Mononuclear cell (primary cell): Measurements from ENCODE around the gene CIAO3. TPM values are rescaled to one million over a fixed set of nuclear protein-coding genes. Genes with fewer than 3 reads are reported as not detected.
A peak's percentile ranks its signal among the peaks of the same experiment; 100 is the strongest.

Experiments used
- H3K27me3 ChIP-seq: 2 replicates; pipeline ENCODE4 v1.6.0; 2011; ENCODE audit warnings: low read length, control low read depth; ENCODE audit not compliant: insufficient read depth
- H3K4me1 ChIP-seq: 2 replicates; pipeline ENCODE4 v1.5.1; 2011; ENCODE audit warnings: mild to moderate bottlenecking, low read length, control low read depth; ENCODE audit not compliant: insufficient read depth
- H3K4me3 ChIP-seq: 2 replicates; pipeline ENCODE4 v1.5.1; 2011; ENCODE audit warnings: mild to moderate bottlenecking, low read length, moderate library complexity
- H3K9me3 ChIP-seq: 2 replicates; pipeline ENCODE4 v1.5.1; 2011; ENCODE audit warnings: low read depth, mild to moderate bottlenecking, control low read depth, low read length
- total RNA-seq: library from RNA; depleted of rRNA; stranded (reverse); fragments of >200 nt; gene quantifications from one replicate; pipeline ENCODE4 v1.2.3, GENCODE V29; 2012

The CIAO3 gene
- total RNA-seq, 1 donor = 22.7 TPM

GRCh38 chr16:682493-683395 lies 58.1 kb downstream of the CIAO3 start:
- no peak overlapping the region for H3K4me3 ChIP-seq
- peaks cover 52% of the 10 kb centered on the region for H3K4me1 ChIP-seq
- H3K9me3 ChIP-seq = no peaks in the 10 kb centered on the region

GRCh38 chr16:681746-682427 lies 58.9 kb downstream of the CIAO3 start:
- H3K9me3 ChIP-seq = no peaks in the 10 kb centered on the region
- no peaks in the 10 kb centered on the region for H3K27me3 ChIP-seq
- peaks cover 52% of the 10 kb centered on the region for H3K4me1 ChIP-seq
- H3K4me3 ChIP-seq = no peak overlapping the region

More at GRCh38 chr16:682493-683395, 58.1 kb downstream of the CIAO3 start:
- H3K27me3 ChIP-seq = no peaks in the 10 kb centered on the region

GRCh38 chr16:680967-681745 lies 59.6 kb downstream of the CIAO3 start:
- H3K4me1 ChIP-seq = peaks cover 52% of the 10 kb centered on the region
- H3K27me3 ChIP-seq = no peaks in the 10 kb centered on the region
- no peaks in the 10 kb centered on the region for H3K9me3 ChIP-seq
- H3K4me3 ChIP-seq = peak overlapping the region; percentile 72

- Histone ChIP-seq H3K27me3 (no peaks in the 10 kb centered on the region), H3K4me1 (peaks cover 52% of the 10 kb centered on the region), H3K4me3 (peak overlapping the region; percentile 72), H3K9me3 (no peaks in the 10 kb centered on the region)
These were observed 60.2 kb downstream of the CIAO3 start for GRCh38 chr16:680625-680945.

GRCh38 chr16:679814-680624 lies 60.8 kb downstream of the CIAO3 start, which contains the start of gene STUB1:
Gene STUB1, plus strand, starts transcription at chr16:680410. Its CDS starts 116 bp downstream, at chr16:680526.
- Histone ChIP-seq H3K4me1 (peaks cover 51% of the 10 kb centered on the region), H3K4me3 (peak within 1 kb of the TSS; percentile 72), H3K27me3 (no peaks in the 10 kb centered on the region), H3K9me3 (no peaks in the 10 kb centered on the region)

Other genes starting within 250 kb of the CIAO3 start
- gene CAPN15, start 213.3 kb downstream of the CIAO3 start, total RNA-seq = 31.2 TPM
- gene PRR35, start 180.6 kb downstream of the CIAO3 start, total RNA-seq = 0.10 TPM
- gene NHLRC4, start 174.0 kb downstream of the CIAO3 start, total RNA-seq = 1.2 TPM
- 8.5 TPM for gene PIGQ, start 171.0 kb downstream of the CIAO3 start, total RNA-seq
- gene RAB40C, start 150.9 kb downstream of the CIAO3 start, total RNA-seq = 6.6 TPM
- 0.31 TPM for gene WFIKKN1, start 110.0 kb downstream of the CIAO3 start, total RNA-seq
- gene METTL26, start 104.7 kb downstream of the CIAO3 start, total RNA-seq = 49.0 TPM
- 18.5 TPM for gene MCRIP2, start 99.2 kb downstream of the CIAO3 start, total RNA-seq
- 4.6 TPM for gene WDR90, start 91.6 kb downstream of the CIAO3 start, total RNA-seq
- gene RHOT2, start 72.9 kb downstream of the CIAO3 start, total RNA-seq = 45.2 TPM
- 0.84 TPM for gene RHBDL1, start 65.3 kb downstream of the CIAO3 start, total RNA-seq
- 39.0 TPM for gene STUB1, start 60.6 kb downstream of the CIAO3 start, total RNA-seq
- gene JMJD8, start 56.7 kb downstream of the CIAO3 start, total RNA-seq = 25.0 TPM
- 4.4 TPM for gene WDR24, start 50.6 kb downstream of the CIAO3 start, total RNA-seq
- 1.7 TPM for gene FBXL16, start 35.2 kb downstream of the CIAO3 start, total RNA-seq
- gene METRN, start 25.9 kb downstream of the CIAO3 start, total RNA-seq = 4.8 TPM
- 5.8 TPM for gene ANTKMT, start 19.9 kb downstream of the CIAO3 start, total RNA-seq
- gene CCDC78, start 14.6 kb downstream of the CIAO3 start, total RNA-seq = 1.0 TPM
- gene HAGHL, start 13.9 kb downstream of the CIAO3 start, total RNA-seq = 4.6 TPM
- 0.21 TPM for gene MSLN, start 19.7 kb upstream of the CIAO3 start, total RNA-seq
- 10.4 TPM for gene RPUSD1, start 47.4 kb upstream of the CIAO3 start, total RNA-seq
- 8.8 TPM for gene CHTF18, start 47.6 kb upstream of the CIAO3 start, total RNA-seq
- gene GNG13, start 59.7 kb upstream of the CIAO3 start, total RNA-seq = not detected
- gene LMF1, start 230.0 kb upstream of the CIAO3 start, total RNA-seq = 17.4 TPM
- 1.0 TPM for gene SOX8, start 240.8 kb upstream of the CIAO3 start, total RNA-seq